Measurements from ENCODE around the gene ZFYVE21. TPM values are rescaled to one million over a fixed set of nuclear protein-coding genes. Genes with fewer than 3 reads are reported as not detected.

ZFYVE21 gene
- total and polyA plus RNA-seq, 2 experiments from 2014 or later, result 39.4 to 55.2 TPM

- Histone ChIP-seq H3K4me3 (no peak overlapping the region), H3K4me2 (no peak overlapping the region), H3K79me2 (peaks cover 2% of the 10 kb centered on the region), H2AFZ (no peak overlapping the region), H4K20me1 (ENCODE audit: insufficient read depth, poor library complexity, severe bottlenecking) (peaks cover 3% of the 10 kb centered on the region), H3K27me3 (no peaks in the 10 kb centered on the region), H3K9me3 (ENCODE audit: low read depth) (no peaks in the 10 kb centered on the region), H3K9me2 (replicated peaks; ENCODE audit: insufficient read depth) (no peaks in the 10 kb centered on the region), H3K27ac (no peak overlapping the region), H3K36me3 (replicated peaks; ENCODE audit: insufficient read depth, low read depth) (no peaks in the 10 kb centered on the region), H3K4me1 (ENCODE audit: insufficient read depth) (no peaks in the 10 kb centered on the region)
- WGBS (ENCODE audit: low lambda C conversion rate, missing lambda C conversion rate), result 55% methylated on average over 16 of the region's 16 CpGs
- no peak for DNase-seq (ENCODE audit: low spot score)
- TF ChIP-seq CTCF (IDR thresholded peaks at IDR 0.05; ENCODE audit: poor library complexity) (no peak), EZH2 (IDR thresholded peaks at IDR 0.05; ENCODE audit: borderline replicate concordance) (no peak), EZH2phosphoT487 (IDR thresholded peaks at IDR 0.05; ENCODE audit: low read depth, severe bottlenecking, unreplicated experiment) (no peak)
Observed at GRCh38 chr14:103676881-103677675, 38.5 kb upstream of the ZFYVE21 start.

GRCh38 chr14:103679351-103679750 is 36.3 kb upstream of the ZFYVE21 start:
- Histone ChIP-seq H3K79me2 (peaks cover 2% of the 10 kb centered on the region), H3K4me3 (no peak overlapping the region), H3K4me1 (ENCODE audit: insufficient read depth) (no peaks in the 10 kb centered on the region), H3K9me2 (replicated peaks; ENCODE audit: insufficient read depth) (no peaks in the 10 kb centered on the region), H3K4me2 (no peak overlapping the region), H2AFZ (no peak overlapping the region), H3K36me3 (replicated peaks; ENCODE audit: insufficient read depth, low read depth) (no peaks in the 10 kb centered on the region), H3K9me3 (ENCODE audit: low read depth) (no peaks in the 10 kb centered on the region), H3K27ac (no peak overlapping the region), H3K27me3 (no peaks in the 10 kb centered on the region), H4K20me1 (ENCODE audit: insufficient read depth, poor library complexity, severe bottlenecking) (peaks cover 3% of the 10 kb centered on the region)
- TF ChIP-seq CTCF (IDR thresholded peaks at IDR 0.05; ENCODE audit: poor library complexity) (peak; percentile 42), EZH2 (IDR thresholded peaks at IDR 0.05; ENCODE audit: borderline replicate concordance) (no peak), EZH2phosphoT487 (IDR thresholded peaks at IDR 0.05; ENCODE audit: low read depth, severe bottlenecking, unreplicated experiment) (no peak)
- DNase-seq (ENCODE audit: low spot score), result no peak
- WGBS (ENCODE audit: low lambda C conversion rate, missing lambda C conversion rate), result 89% methylated on average over 13 of the region's 13 CpGs

GRCh38 chr14:103680491-103681231 is 34.9 kb upstream of the ZFYVE21 start:
- no peak overlapping the region for H3K4me2 ChIP-seq
- no peaks in the 10 kb centered on the region for H3K4me1 ChIP-seq (ENCODE audit: insufficient read depth)
- DNase-seq (ENCODE audit: low spot score), result no peak
- peaks cover 2% of the 10 kb centered on the region for H3K79me2 ChIP-seq
- 91% methylated on average over 17 of the region's 17 CpGs for WGBS (ENCODE audit: low lambda C conversion rate, missing lambda C conversion rate)
- no peaks in the 10 kb centered on the region for H3K9me3 ChIP-seq (ENCODE audit: low read depth)
- peaks cover 3% of the 10 kb centered on the region for H4K20me1 ChIP-seq (ENCODE audit: insufficient read depth, poor library complexity, severe bottlenecking)
- H3K9me2 ChIP-seq (replicated peaks; ENCODE audit: insufficient read depth), result no peaks in the 10 kb centered on the region
- TF ChIP-seq CTCF (IDR thresholded peaks at IDR 0.05; ENCODE audit: poor library complexity) (no peak), EZH2phosphoT487 (IDR thresholded peaks at IDR 0.05; ENCODE audit: low read depth, severe bottlenecking, unreplicated experiment) (no peak), EZH2 (IDR thresholded peaks at IDR 0.05; ENCODE audit: borderline replicate concordance) (no peak)
- H3K27ac ChIP-seq, result no peak overlapping the region
- no peak overlapping the region for H2AFZ ChIP-seq
- H3K27me3 ChIP-seq, result no peaks in the 10 kb centered on the region
- H3K36me3 ChIP-seq (replicated peaks; ENCODE audit: insufficient read depth, low read depth), result no peaks in the 10 kb centered on the region
- no peak overlapping the region for H3K4me3 ChIP-seq

Measured in hepatocyte (in vitro differentiated cells).